Measurements from ENCODE around the gene TGM6.
A peak's percentile ranks its signal among the peaks of the same experiment; 100 is the strongest.

Gene TGM6

GRCh38 chr20:2453792-2454191 lies 73.1 kb downstream of the TGM6 start:
- Histone ChIP-seq H3K27me3 (ENCODE audit: control insufficient read depth, insufficient read depth, low read length) (no peaks in the 10 kb centered on the region), H3K36me3 (ENCODE audit: control insufficient read depth, insufficient read depth, low read length) (peaks cover 3% of the 10 kb centered on the region; the same call in 1 of the 2 replicates), H3K27ac (ENCODE audit: low read depth, low read length) (no peak overlapping the region), H3K4me3 (ENCODE audit: low read depth, low read length) (no peak overlapping the region), H3K4me1 (ENCODE audit: control insufficient read depth, insufficient read depth, low read length) (no peaks in the 10 kb centered on the region), H3K9me3 (ENCODE audit: control insufficient read depth, insufficient read depth, low read depth, low read length) (no peaks in the 10 kb centered on the region), H3K9ac (ENCODE audit: low read length) (no peak overlapping the region)

- no peaks in the 10 kb centered on the region for H3K9me3 ChIP-seq (ENCODE audit: control insufficient read depth, insufficient read depth, low read depth, low read length)
- peaks cover 24% of the 10 kb centered on the region for H3K36me3 ChIP-seq (ENCODE audit: control insufficient read depth, insufficient read depth, low read length)
- no peak overlapping the region for H3K27ac ChIP-seq (ENCODE audit: low read depth, low read length)
- H3K4me1 ChIP-seq (ENCODE audit: control insufficient read depth, insufficient read depth, low read length) = no peaks in the 10 kb centered on the region
- no peak overlapping the region for H3K9ac ChIP-seq (ENCODE audit: low read length)
- no peaks in the 10 kb centered on the region for H3K27me3 ChIP-seq (ENCODE audit: control insufficient read depth, insufficient read depth, low read length)
- no peak overlapping the region for H3K4me3 ChIP-seq (ENCODE audit: low read depth, low read length)
These were observed 75.2 kb downstream of the TGM6 start for GRCh38 chr20:2455771-2456497.

- no peaks in the 10 kb centered on the region for H3K4me1 ChIP-seq (ENCODE audit: control insufficient read depth, insufficient read depth, low read length)
- H3K27me3 ChIP-seq (ENCODE audit: control insufficient read depth, insufficient read depth, low read length) = no peaks in the 10 kb centered on the region
- no peaks in the 10 kb centered on the region for H3K9me3 ChIP-seq (ENCODE audit: control insufficient read depth, insufficient read depth, low read depth, low read length)
- peaks cover 55% of the 10 kb centered on the region for H3K36me3 ChIP-seq (ENCODE audit: control insufficient read depth, insufficient read depth, low read length)
- no peak overlapping the region for H3K4me3 ChIP-seq (ENCODE audit: low read depth, low read length)
- H3K27ac ChIP-seq (ENCODE audit: low read depth, low read length) = no peak overlapping the region
- H3K9ac ChIP-seq (ENCODE audit: low read length) = no peak overlapping the region
These were observed 78.3 kb downstream of the TGM6 start for GRCh38 chr20:2458919-2459499.

- Histone ChIP-seq H3K27ac (ENCODE audit: low read depth, low read length) (no peak overlapping the region), H3K4me1 (ENCODE audit: control insufficient read depth, insufficient read depth, low read length) (no peaks in the 10 kb centered on the region), H3K27me3 (ENCODE audit: control insufficient read depth, insufficient read depth, low read length) (no peaks in the 10 kb centered on the region), H3K36me3 (ENCODE audit: control insufficient read depth, insufficient read depth, low read length) (peaks cover 66% of the 10 kb centered on the region), H3K9ac (ENCODE audit: low read length) (no peak overlapping the region), H3K4me3 (ENCODE audit: low read depth, low read length) (no peak overlapping the region), H3K9me3 (ENCODE audit: control insufficient read depth, insufficient read depth, low read depth, low read length) (no peaks in the 10 kb centered on the region)
These were observed 79.5 kb downstream of the TGM6 start for GRCh38 chr20:2459981-2460751.

GRCh38 chr20:2460752-2461424 lies 80.2 kb downstream of the TGM6 start:
- H3K4me1 ChIP-seq (ENCODE audit: control insufficient read depth, insufficient read depth, low read length) = no peaks in the 10 kb centered on the region
- no peaks in the 10 kb centered on the region for H3K9me3 ChIP-seq (ENCODE audit: control insufficient read depth, insufficient read depth, low read depth, low read length)
- no peak overlapping the region for H3K4me3 ChIP-seq (ENCODE audit: low read depth, low read length)
- no peak overlapping the region for H3K27ac ChIP-seq (ENCODE audit: low read depth, low read length)
- H3K9ac ChIP-seq (ENCODE audit: low read length) = no peak overlapping the region
- peaks cover 74% of the 10 kb centered on the region for H3K36me3 ChIP-seq (ENCODE audit: control insufficient read depth, insufficient read depth, low read length)
- H3K27me3 ChIP-seq (ENCODE audit: control insufficient read depth, insufficient read depth, low read length) = no peaks in the 10 kb centered on the region

- Histone ChIP-seq H3K9me3 (ENCODE audit: control insufficient read depth, insufficient read depth, low read depth, low read length) (no peaks in the 10 kb centered on the region), H3K27me3 (ENCODE audit: control insufficient read depth, insufficient read depth, low read length) (no peaks in the 10 kb centered on the region), H3K27ac (ENCODE audit: low read depth, low read length) (no peak overlapping the region), H3K9ac (ENCODE audit: low read length) (no peak overlapping the region), H3K36me3 (ENCODE audit: control insufficient read depth, insufficient read depth, low read length) (peaks cover 90% of the 10 kb centered on the region), H3K4me1 (ENCODE audit: control insufficient read depth, insufficient read depth, low read length) (no peaks in the 10 kb centered on the region), H3K4me3 (ENCODE audit: low read depth, low read length) (no peak overlapping the region)
These were observed 81.8 kb downstream of the TGM6 start for GRCh38 chr20:2462484-2462883.

- no peak overlapping the region for H3K27ac ChIP-seq (ENCODE audit: low read depth, low read length)
- no peak overlapping the region for H3K9ac ChIP-seq (ENCODE audit: low read length)
- H3K4me1 ChIP-seq (ENCODE audit: control insufficient read depth, insufficient read depth, low read length) = peaks cover under 1% of the 10 kb centered on the region; the same call in 1 of the 2 replicates
- peaks cover 99% of the 10 kb centered on the region for H3K36me3 ChIP-seq (ENCODE audit: control insufficient read depth, insufficient read depth, low read length)
- no peak overlapping the region for H3K4me3 ChIP-seq (ENCODE audit: low read depth, low read length)
- no peaks in the 10 kb centered on the region for H3K27me3 ChIP-seq (ENCODE audit: control insufficient read depth, insufficient read depth, low read length)
- H3K9me3 ChIP-seq (ENCODE audit: control insufficient read depth, insufficient read depth, low read depth, low read length) = no peaks in the 10 kb centered on the region
These were observed 83.1 kb downstream of the TGM6 start for GRCh38 chr20:2463616-2464365.

GRCh38 chr20:2465100-2465499 lies 84.4 kb downstream of the TGM6 start:
- H3K9me3 ChIP-seq (ENCODE audit: control insufficient read depth, insufficient read depth, low read depth, low read length) = no peaks in the 10 kb centered on the region
- no peak overlapping the region for H3K4me3 ChIP-seq (ENCODE audit: low read depth, low read length)
- no peaks in the 10 kb centered on the region for H3K27me3 ChIP-seq (ENCODE audit: control insufficient read depth, insufficient read depth, low read length)
- H3K9ac ChIP-seq (ENCODE audit: low read length) = no peak overlapping the region
- peaks cover 92% of the 10 kb centered on the region for H3K36me3 ChIP-seq (ENCODE audit: control insufficient read depth, insufficient read depth, low read length)
- H3K4me1 ChIP-seq (ENCODE audit: control insufficient read depth, insufficient read depth, low read length) = peaks cover 5% of the 10 kb centered on the region; the same call in 1 of the 2 replicates
- no peak overlapping the region for H3K27ac ChIP-seq (ENCODE audit: low read depth, low read length)

- H3K9ac ChIP-seq (ENCODE audit: low read length) = no peak overlapping the region
- no peak overlapping the region for H3K4me3 ChIP-seq (ENCODE audit: low read depth, low read length)
- peaks cover 5% of the 10 kb centered on the region; the same call in 1 of the 2 replicates for H3K4me1 ChIP-seq (ENCODE audit: control insufficient read depth, insufficient read depth, low read length)
- no peaks in the 10 kb centered on the region for H3K27me3 ChIP-seq (ENCODE audit: control insufficient read depth, insufficient read depth, low read length)
- no peak overlapping the region for H3K27ac ChIP-seq (ENCODE audit: low read depth, low read length)
- no peaks in the 10 kb centered on the region for H3K9me3 ChIP-seq (ENCODE audit: control insufficient read depth, insufficient read depth, low read depth, low read length)
- peaks cover 69% of the 10 kb centered on the region for H3K36me3 ChIP-seq (ENCODE audit: control insufficient read depth, insufficient read depth, low read length)
These were observed 86.7 kb downstream of the TGM6 start for GRCh38 chr20:2467412-2467811.

- Histone ChIP-seq H3K4me3 (ENCODE audit: low read depth, low read length) (peak overlapping the region; percentile 83), H3K27ac (ENCODE audit: low read depth, low read length) (no peak overlapping the region), H3K36me3 (ENCODE audit: control insufficient read depth, insufficient read depth, low read length) (peaks cover 55% of the 10 kb centered on the region)
These were observed 88.1 kb downstream of the TGM6 start for GRCh38 chr20:2468581-2469407.

More at GRCh38 chr20:2468581-2469407, 88.1 kb downstream of the TGM6 start:
- peak overlapping the region; percentile 98 for H3K9ac ChIP-seq (ENCODE audit: low read length)
- H3K27me3 ChIP-seq (ENCODE audit: control insufficient read depth, insufficient read depth, low read length) = no peaks in the 10 kb centered on the region
- no peaks in the 10 kb centered on the region for H3K9me3 ChIP-seq (ENCODE audit: control insufficient read depth, insufficient read depth, low read depth, low read length)
- H3K4me1 ChIP-seq (ENCODE audit: control insufficient read depth, insufficient read depth, low read length) = peaks cover 5% of the 10 kb centered on the region; the same call in 1 of the 2 replicates

Measured in HUES6 (cell line).